Neural progenitor cell (in vitro differentiated cells): Measurements from ENCODE around the gene CFAP299.

ENCODE experiments used
- EZH2 ChIP-seq: fragments of 200-600 bp; sonication (generic); IDR thresholded peaks from 2 replicates; pipeline ENCODE4 v1.6.1; 2017; ENCODE audit warnings: antibody characterized with exemption, mild to moderate bottlenecking, moderate library complexity
- EZH2phosphoT487 ChIP-seq: fragments of 200-600 bp; sonication (generic); IDR thresholded peaks from 2 replicates; pipeline ENCODE4 v1.6.1; 2017; ENCODE audit warnings: antibody characterized with exemption
- TF ChIP-seq, protein P1 (sequence below): fragments of 200-600 bp; sonication (generic); IDR thresholded peaks from 2 replicates; pipeline ENCODE4 v1.5.1; 2017; ENCODE audit warnings: antibody characterized with exemption, mild to moderate bottlenecking

DNA sequence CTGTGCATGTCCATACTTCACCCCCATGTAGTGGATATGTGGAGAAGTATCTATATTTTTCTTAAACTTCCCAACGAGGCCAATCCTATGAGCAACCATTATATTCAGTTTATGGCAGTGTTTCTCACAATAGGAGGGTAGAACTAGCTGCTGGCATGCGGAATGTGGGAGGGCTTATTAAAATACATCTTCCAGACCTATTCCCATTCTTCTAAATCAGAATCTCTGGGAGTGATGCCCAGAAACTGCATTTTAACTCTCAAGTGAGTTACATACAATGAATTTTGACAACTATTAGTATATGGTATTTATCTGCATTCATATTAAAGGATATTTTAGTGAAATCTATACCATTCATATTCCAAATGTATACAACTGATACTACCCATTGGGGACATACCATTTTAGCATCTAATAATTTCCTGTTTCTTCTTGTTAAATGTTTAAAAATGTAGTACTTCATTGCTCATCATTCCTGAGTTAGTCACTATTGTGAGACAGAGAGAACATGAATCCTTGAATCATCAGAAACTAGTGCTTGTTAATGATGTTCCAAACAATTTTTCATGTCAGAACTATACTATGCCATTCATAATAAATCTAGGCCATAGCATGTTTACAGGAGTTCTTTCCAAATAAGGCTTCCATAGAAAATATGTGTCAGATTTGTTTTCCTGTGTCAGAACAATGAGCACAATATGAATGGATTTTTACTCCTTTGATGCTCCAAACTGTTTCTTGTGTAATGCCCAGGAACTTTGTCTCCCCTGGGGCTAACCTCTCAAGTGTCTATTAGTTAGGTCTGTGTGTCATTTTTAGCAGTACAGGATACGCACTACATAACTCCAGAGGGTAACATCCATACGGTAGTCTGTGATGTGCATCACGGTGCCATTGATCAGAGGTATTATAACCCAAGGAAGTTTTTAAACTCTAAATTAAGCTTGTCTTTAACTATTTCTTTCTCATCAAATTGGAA is 496.1 kb downstream of the CFAP299 start:
- TF ChIP-seq, protein P1, sequence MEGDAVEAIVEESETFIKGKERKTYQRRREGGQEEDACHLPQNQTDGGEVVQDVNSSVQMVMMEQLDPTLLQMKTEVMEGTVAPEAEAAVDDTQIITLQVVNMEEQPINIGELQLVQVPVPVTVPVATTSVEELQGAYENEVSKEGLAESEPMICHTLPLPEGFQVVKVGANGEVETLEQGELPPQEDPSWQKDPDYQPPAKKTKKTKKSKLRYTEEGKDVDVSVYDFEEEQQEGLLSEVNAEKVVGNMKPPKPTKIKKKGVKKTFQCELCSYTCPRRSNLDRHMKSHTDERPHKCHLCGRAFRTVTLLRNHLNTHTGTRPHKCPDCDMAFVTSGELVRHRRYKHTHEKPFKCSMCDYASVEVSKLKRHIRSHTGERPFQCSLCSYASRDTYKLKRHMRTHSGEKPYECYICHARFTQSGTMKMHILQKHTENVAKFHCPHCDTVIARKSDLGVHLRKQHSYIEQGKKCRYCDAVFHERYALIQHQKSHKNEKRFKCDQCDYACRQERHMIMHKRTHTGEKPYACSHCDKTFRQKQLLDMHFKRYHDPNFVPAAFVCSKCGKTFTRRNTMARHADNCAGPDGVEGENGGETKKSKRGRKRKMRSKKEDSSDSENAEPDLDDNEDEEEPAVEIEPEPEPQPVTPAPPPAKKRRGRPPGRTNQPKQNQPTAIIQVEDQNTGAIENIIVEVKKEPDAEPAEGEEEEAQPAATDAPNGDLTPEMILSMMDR: no peak
- TF ChIP-seq EZH2phosphoT487: no peak
- no peak for TF ChIP-seq EZH2
